HL-60 (cell line): ENCODE results near the gene ENO1.

ENCODE experiments used
- DNase-seq, 2 experiments: peaks; one replicate each; pipeline ENCODE4 v3.0.0-alpha.2; 2010 to 2020; ENCODE audit warnings: low read depth in 1 of 2, low spot score in 1 of 2
- H3K27ac ChIP-seq: fragments of 250-450 bp; sonication (Bioruptor Pico); replicated peaks from 2 replicates; pipeline ENCODE4 v1.5.1; 2020; ENCODE audit warnings: mild to moderate bottlenecking, moderate library complexity
- H3K27me3 ChIP-seq: fragments of 250-450 bp; sonication (Bioruptor Pico); 2 replicates; pipeline ENCODE4 v1.5.1; 2021; ENCODE audit warnings: mild to moderate bottlenecking, moderate library complexity; ENCODE audit not compliant: insufficient read depth, poor library complexity, severe bottlenecking
- H3K4me3 ChIP-seq: replicated peaks from 2 replicates; pipeline ENCODE4 v1.5.1; 2011; ENCODE audit warnings: mild to moderate bottlenecking, control low read depth, low read length; ENCODE audit not compliant: insufficient read depth
- GABPA ChIP-seq: IDR thresholded peaks from 2 replicates; pipeline ENCODE4 v1.6.1; 2012; ENCODE audit warnings: low read depth
- POLR2AphosphoS5 ChIP-seq: IDR thresholded peaks from 2 replicates; pipeline ENCODE4 v1.6.1; 2012; ENCODE audit warnings: low read depth
- REST ChIP-seq: IDR thresholded peaks from 2 replicates; pipeline ENCODE4 v1.6.1; 2012; ENCODE audit warnings: low read depth; ENCODE audit not compliant: insufficient replicate concordance
- SPI1 ChIP-seq: IDR thresholded peaks from 2 replicates; pipeline ENCODE4 v1.6.1; 2012; ENCODE audit warnings: low read depth, mild to moderate bottlenecking, borderline replicate concordance
- TF ChIP-seq, protein P1 (sequence below): IDR thresholded peaks from one replicate; pipeline ENCODE4 v1.5.1; 2011; ENCODE audit warnings: low read length, control low read depth, inconsistent platforms; ENCODE audit not compliant: insufficient read depth

The ENO1 gene

GRCh38 chr1:8866173-8866791, 12.2 kb downstream of the ENO1 start:
- Histone ChIP-seq H3K27ac (no peak overlapping the region), H3K27me3 (no peaks in the 10 kb centered on the region), H3K4me3 (no peak overlapping the region)
- no peak for DNase-seq
- TF ChIP-seq POLR2AphosphoS5 (peak; percentile 56), GABPA (no peak)

DNA sequence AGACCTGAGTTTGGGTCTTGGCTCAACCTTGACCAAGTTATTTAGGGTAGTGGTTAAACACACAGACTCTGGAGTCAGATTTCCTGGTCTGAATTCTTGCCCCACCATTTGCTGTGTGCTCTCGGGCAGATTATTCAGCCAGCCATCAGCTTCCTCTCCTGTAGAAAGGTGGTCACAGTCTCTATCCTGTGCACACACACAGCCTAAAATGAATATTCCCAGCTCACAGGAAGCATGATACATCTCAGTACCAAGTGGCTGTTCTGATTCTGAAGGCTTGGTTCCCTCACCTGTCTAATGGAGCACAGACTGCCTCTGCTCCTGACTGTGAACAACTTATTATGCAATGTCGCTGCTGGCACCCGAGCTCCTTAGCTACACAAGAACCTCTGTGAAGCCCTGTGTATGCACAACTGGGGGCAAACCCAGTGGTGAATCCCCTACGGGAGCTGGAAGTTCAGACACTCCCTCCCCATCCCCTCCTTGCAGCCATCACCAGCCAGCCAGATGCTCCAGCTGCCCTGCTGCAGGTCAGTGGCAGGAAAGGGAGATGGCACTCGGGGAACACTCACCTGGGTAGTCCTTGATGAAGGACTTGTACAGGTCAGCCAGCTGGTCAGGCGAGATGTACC, 13.7 kb downstream of the ENO1 start:
- TF ChIP-seq GABPA (no peak), REST (no peak), POLR2AphosphoS5 (no peak), SPI1 (no peak)
- TF ChIP-seq, protein P1, sequence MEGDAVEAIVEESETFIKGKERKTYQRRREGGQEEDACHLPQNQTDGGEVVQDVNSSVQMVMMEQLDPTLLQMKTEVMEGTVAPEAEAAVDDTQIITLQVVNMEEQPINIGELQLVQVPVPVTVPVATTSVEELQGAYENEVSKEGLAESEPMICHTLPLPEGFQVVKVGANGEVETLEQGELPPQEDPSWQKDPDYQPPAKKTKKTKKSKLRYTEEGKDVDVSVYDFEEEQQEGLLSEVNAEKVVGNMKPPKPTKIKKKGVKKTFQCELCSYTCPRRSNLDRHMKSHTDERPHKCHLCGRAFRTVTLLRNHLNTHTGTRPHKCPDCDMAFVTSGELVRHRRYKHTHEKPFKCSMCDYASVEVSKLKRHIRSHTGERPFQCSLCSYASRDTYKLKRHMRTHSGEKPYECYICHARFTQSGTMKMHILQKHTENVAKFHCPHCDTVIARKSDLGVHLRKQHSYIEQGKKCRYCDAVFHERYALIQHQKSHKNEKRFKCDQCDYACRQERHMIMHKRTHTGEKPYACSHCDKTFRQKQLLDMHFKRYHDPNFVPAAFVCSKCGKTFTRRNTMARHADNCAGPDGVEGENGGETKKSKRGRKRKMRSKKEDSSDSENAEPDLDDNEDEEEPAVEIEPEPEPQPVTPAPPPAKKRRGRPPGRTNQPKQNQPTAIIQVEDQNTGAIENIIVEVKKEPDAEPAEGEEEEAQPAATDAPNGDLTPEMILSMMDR = no peak
- no peaks in the 10 kb centered on the region for H3K27me3 ChIP-seq
- no peak overlapping the region for H3K27ac ChIP-seq
- no peak for DNase-seq
- no peak overlapping the region for H3K4me3 ChIP-seq

GRCh38 chr1:8863794-8864233, 14.7 kb downstream of the ENO1 start:
- no peak overlapping the region for H3K4me3 ChIP-seq
- TF ChIP-seq GABPA = no peak
- TF ChIP-seq, protein P1 = no peak
- TF ChIP-seq REST = no peak
- TF ChIP-seq POLR2AphosphoS5 = peak; percentile 59
- TF ChIP-seq SPI1 = no peak
- no peak overlapping the region for H3K27ac ChIP-seq
- H3K27me3 ChIP-seq = no peaks in the 10 kb centered on the region
- no peak for DNase-seq

- DNase-seq = no peak
- TF ChIP-seq POLR2AphosphoS5 (peak; percentile 17; the same call in 1 of the 2 replicates), SPI1 (no peak)
- no peak overlapping the region for H3K27ac ChIP-seq
Observed at GRCh38 chr1:8863138-8863537, 15.3 kb downstream of the ENO1 start.

More at GRCh38 chr1:8863138-8863537, 15.3 kb downstream of the ENO1 start:
- no peaks in the 10 kb centered on the region for H3K27me3 ChIP-seq
- no peak overlapping the region for H3K4me3 ChIP-seq
